K562 (cell line): ENCODE data around the gene POLR3G. TPM values are rescaled to one million over a fixed set of nuclear protein-coding genes. Genes with fewer than 3 reads are reported as not detected.
A peak's percentile ranks its signal among the peaks of the same experiment; 100 is the strongest.

Experiments
- AFF4 ChIP-seq: sonication (generic); formaldehyde crosslinking; IDR thresholded peaks from 2 replicates; pipeline ENCODE4 v1.8.0; 2023; ENCODE audit warnings: mild to moderate bottlenecking, missing genetic modification reagents
- CBFA2T3 ChIP-seq: fragments of 450-650 bp; IDR thresholded peaks from 2 replicates; pipeline ENCODE4 v1.6.1; 2017
- CTCF ChIP-seq, 3 experiments: IDR thresholded peaks in 2 of 3; conservative IDR thresholded peaks in 1 of 3; 2 replicates each; pipeline ENCODE4 v1.5.1; 2011 to 2012; ENCODE audit warnings: low read length in 3 of 3, mild to moderate bottlenecking in 3 of 3, control low read depth in 2 of 3, improper control_type of control experiment in 1 of 3, inconsistent platforms in 1 of 3, low read depth in 1 of 3, mixed read lengths in 1 of 3, moderate library complexity in 1 of 3; ENCODE audit not compliant: insufficient read depth in 2 of 3
- KLF13 ChIP-seq: fragments of 450-650 bp; IDR thresholded peaks from 2 replicates; pipeline ENCODE4 v1.6.1; 2016; ENCODE audit warnings: missing genetic modification characterization, low read depth, mild to moderate bottlenecking, missing compliant biosample characterization, moderate library complexity, borderline replicate concordance
- RAD21 ChIP-seq, 2 experiments: fragments of 250-450 bp in 1 of 2; fragments of 450-650 bp in 1 of 2; sonication (Bioruptor Pico) in 1 of 2; formaldehyde crosslinking in 1 of 2; IDR thresholded peaks in 1 of 2; conservative IDR thresholded peaks in 1 of 2; 2 replicates each; pipeline versions ENCODE4 v1.4.0 to v1.8.0; 2020 to 2022; ENCODE audit warnings: mild to moderate bottlenecking in 2 of 2, moderate library complexity in 1 of 2
- TEAD1 ChIP-seq, 2 experiments: fragments of 450-650 bp in 1 of 2; sonication (generic) in 1 of 2; formaldehyde crosslinking; IDR thresholded peaks; 2 replicates each; pipeline versions ENCODE4 v1.4.0 to v1.8.0; 2020 to 2022; ENCODE audit warnings: mild to moderate bottlenecking in 2 of 2, missing genetic modification reagents in 1 of 2
- ZBTB17 ChIP-seq: fragments of 450-650 bp; formaldehyde crosslinking; IDR thresholded peaks from 2 replicates; pipeline ENCODE4 v1.4.0; 2020; ENCODE audit warnings: mild to moderate bottlenecking
- ZFP30 ChIP-seq: fragments of 250-450 bp; sonication (Bioruptor Pico); IDR thresholded peaks from 2 replicates; pipeline ENCODE4 v1.8.0; 2022; ENCODE audit warnings: moderate library complexity, mild to moderate bottlenecking, inconsistent platforms, borderline replicate concordance
- ZKSCAN1 ChIP-seq: fragments of 150-350 bp; IDR thresholded peaks from 2 replicates; pipeline ENCODE4 v1.6.1; 2016; ENCODE audit warnings: low read depth, low read length
- ZNF668 ChIP-seq: fragments of 250-450 bp; sonication (Bioruptor Pico); IDR thresholded peaks from 2 replicates; pipeline ENCODE4 v1.8.0; 2022; ENCODE audit warnings: mild to moderate bottlenecking, inconsistent platforms
- ZNF707 ChIP-seq: fragments of 250-450 bp; sonication (Bioruptor Pico); conservative IDR thresholded peaks from 2 replicates; pipeline ENCODE4 v1.8.0; 2022; ENCODE audit warnings: inconsistent platforms, mild to moderate bottlenecking, moderate library complexity
- polyA plus RNA-seq, 8 experiments: library from polyadenylated mRNA; depleted of rRNA in 4 of 8; stranded (reverse) in 5 of 8; unstranded in 3 of 8; fragments of >200 nt; fragmentation: Nextera tagmentation in 2 of 8; fragmentation: Illumina TruSeq in 1 of 8; extraction: Ambion mirVana in 2 of 8; extraction: Trizol in 1 of 8; gene quantifications; 2 replicates each; pipeline versions ENCODE4 v1.2.1 to v1.2.3, GENCODE V29; 2011 to 2014; ENCODE audit warnings: inconsistent platforms in 1 of 8, missing spikeins in 1 of 8
- total RNA-seq, 7 experiments: library from RNA; depleted of rRNA in 6 of 7; stranded (reverse); fragments of >200 nt in 6 of 7; fragmentation: Illumina TruSeq in 2 of 7; extraction: Trizol in 2 of 7; gene quantifications; 2 replicates each; pipeline versions ENCODE4 v1.2.1 to v1.2.3, GENCODE V29; 2011 to 2021; ENCODE audit warnings: low replicate concordance in 1 of 7
- TF ChIP-seq, protein P1 (sequence below): fragments of 250-450 bp; sonication (Bioruptor Pico); IDR thresholded peaks from 2 replicates; pipeline ENCODE4 v1.4.0; 2020
- TF ChIP-seq, protein P2 (sequence below), 2 experiments: fragments of 450-650 bp in 1 of 2; sonication (generic) in 1 of 2; formaldehyde crosslinking; conservative IDR thresholded peaks; 2 replicates each; pipeline versions ENCODE4 v1.4.0 to v1.8.1; 2020 to 2022; ENCODE audit warnings: mild to moderate bottlenecking in 1 of 2, missing genetic modification reagents in 1 of 2

Gene POLR3G
- total and polyA plus RNA-seq, 9 of the 15 experiments (the other 6 are each of a cell fraction or from before 2014, with no cell fraction given), result 39.0 to 111 (median 59.0) TPM

DNA sequence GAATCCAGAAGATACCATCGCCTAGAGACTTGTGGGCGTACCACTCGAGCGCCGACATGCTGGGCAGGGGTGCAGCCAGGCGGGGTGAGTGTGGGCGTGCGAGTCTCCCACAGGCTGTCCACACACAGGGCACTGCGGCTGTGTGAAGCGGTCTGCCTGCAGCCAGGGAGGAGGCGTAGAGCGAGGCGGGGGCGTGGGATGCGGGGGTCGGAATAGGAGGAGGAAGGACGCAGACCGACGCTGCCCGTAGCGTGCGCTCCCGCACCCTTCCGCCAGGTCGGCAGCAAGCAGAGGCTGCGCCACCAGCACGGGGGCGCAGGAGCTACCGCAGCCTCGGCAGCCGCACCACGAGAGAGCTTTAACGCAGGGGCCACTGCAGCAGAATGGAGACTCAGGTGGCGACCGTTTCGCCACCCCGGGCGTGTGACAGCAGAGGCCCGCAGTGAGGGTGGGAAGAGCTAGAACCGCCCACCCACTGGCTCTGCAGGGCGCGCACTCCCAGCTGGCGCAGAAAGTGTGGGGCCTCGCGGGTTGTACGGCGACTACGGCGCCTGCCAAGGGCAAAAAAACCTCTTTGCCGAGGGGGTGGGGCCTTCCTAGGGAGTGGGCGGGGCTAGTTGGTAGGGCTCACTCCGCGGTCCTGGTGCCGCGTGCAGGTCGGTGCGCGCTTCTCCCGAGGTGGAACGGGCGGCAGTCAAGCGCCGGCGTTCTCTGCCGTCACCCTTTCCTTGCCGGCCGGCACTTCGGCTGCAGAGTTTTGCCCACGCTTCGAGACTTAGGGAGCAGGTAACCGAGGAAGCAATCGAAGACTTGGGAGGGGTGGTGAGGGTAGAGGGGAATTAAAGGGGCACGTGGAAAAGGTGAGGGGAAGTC is at the start of gene POLR3G, which contains the start of gene MBLAC2 (continued):
- TF ChIP-seq, protein P1, sequence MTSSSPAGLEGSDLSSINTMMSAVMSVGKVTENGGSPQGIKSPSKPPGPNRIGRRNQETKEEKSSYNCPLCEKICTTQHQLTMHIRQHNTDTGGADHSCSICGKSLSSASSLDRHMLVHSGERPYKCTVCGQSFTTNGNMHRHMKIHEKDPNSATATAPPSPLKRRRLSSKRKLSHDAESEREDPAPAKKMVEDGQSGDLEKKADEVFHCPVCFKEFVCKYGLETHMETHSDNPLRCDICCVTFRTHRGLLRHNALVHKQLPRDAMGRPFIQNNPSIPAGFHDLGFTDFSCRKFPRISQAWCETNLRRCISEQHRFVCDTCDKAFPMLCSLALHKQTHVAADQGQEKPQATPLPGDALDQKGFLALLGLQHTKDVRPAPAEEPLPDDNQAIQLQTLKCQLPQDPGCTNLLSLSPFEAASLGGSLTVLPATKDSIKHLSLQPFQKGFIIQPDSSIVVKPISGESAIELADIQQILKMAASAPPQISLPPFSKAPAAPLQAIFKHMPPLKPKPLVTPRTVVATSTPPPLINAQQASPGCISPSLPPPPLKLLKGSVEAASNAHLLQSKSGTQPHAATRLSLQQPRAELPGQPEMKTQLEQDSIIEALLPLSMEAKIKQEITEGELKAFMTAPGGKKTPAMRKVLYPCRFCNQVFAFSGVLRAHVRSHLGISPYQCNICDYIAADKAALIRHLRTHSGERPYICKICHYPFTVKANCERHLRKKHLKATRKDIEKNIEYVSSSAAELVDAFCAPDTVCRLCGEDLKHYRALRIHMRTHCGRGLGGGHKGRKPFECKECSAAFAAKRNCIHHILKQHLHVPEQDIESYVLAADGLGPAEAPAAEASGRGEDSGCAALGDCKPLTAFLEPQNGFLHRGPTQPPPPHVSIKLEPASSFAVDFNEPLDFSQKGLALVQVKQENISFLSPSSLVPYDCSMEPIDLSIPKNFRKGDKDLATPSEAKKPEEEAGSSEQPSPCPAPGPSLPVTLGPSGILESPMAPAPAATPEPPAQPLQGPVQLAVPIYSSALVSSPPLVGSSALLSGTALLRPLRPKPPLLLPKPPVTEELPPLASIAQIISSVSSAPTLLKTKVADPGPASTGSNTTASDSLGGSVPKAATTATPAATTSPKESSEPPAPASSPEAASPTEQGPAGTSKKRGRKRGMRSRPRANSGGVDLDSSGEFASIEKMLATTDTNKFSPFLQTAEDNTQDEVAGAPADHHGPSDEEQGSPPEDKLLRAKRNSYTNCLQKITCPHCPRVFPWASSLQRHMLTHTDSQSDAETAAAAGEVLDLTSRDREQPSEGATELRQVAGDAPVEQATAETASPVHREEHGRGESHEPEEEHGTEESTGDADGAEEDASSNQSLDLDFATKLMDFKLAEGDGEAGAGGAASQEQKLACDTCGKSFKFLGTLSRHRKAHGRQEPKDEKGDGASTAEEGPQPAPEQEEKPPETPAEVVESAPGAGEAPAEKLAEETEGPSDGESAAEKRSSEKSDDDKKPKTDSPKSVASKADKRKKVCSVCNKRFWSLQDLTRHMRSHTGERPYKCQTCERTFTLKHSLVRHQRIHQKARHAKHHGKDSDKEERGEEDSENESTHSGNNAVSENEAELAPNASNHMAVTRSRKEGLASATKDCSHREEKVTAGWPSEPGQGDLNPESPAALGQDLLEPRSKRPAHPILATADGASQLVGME (CRISPR knock-in tag), result peak; percentile 58; the same call in 1 of the 2 replicates
- TF ChIP-seq TEAD1 (CRISPR knock-in tag; IDR thresholded peaks at IDR 0.05) (peak in 1 of 2 experiments; percentile 33; a peak in 1 of 4 replicates), ZBTB17 (peak; percentile 67; the same call in 1 of the 2 replicates), KLF13 (tag) (no peak; the same call in 1 of the 2 replicates), ZNF707 (no peak), ZFP30 (no peak), ZKSCAN1 (peak; percentile 19; the same call in 1 of the 2 replicates), ZNF668 (no peak), AFF4 (CRISPR knock-in tag) (peak; percentile 79; the same call in 1 of the 2 replicates), CTCF (IDR thresholded peaks at IDR 0.05 in 2 of 3, conservative IDR thresholded peaks at IDR 0.05 in 1 of 3; ENCODE audit: insufficient read depth in 2 of 3, low read depth in 1 of 3, low read length in 3 of 3) (peak; percentile 36 to 84 (median 52)), RAD21 (CRISPR knock-in tag; conservative IDR thresholded peaks at IDR 0.05 in 1 of 2, IDR thresholded peaks at IDR 0.05 in 1 of 2) (no peak), CBFA2T3 (peak; percentile 33)
- TF ChIP-seq, protein P2, sequence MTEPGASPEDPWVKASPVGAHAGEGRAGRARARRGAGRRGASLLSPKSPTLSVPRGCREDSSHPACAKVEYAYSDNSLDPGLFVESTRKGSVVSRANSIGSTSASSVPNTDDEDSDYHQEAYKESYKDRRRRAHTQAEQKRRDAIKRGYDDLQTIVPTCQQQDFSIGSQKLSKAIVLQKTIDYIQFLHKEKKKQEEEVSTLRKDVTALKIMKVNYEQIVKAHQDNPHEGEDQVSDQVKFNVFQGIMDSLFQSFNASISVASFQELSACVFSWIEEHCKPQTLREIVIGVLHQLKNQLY (CRISPR knock-in tag; conservative IDR thresholded peaks at IDR 0.05), result no peak
